ENCODE results near the gene KIAA1217. TPM values are rescaled to one million over a fixed set of nuclear protein-coding genes. Genes with fewer than 3 reads are reported as not detected.

KIAA1217 gene
- total and polyA plus RNA-seq, 2 donors from 2014 or later, result 10.4 to 63.8 TPM

- TF ChIP-seq, protein P1, sequence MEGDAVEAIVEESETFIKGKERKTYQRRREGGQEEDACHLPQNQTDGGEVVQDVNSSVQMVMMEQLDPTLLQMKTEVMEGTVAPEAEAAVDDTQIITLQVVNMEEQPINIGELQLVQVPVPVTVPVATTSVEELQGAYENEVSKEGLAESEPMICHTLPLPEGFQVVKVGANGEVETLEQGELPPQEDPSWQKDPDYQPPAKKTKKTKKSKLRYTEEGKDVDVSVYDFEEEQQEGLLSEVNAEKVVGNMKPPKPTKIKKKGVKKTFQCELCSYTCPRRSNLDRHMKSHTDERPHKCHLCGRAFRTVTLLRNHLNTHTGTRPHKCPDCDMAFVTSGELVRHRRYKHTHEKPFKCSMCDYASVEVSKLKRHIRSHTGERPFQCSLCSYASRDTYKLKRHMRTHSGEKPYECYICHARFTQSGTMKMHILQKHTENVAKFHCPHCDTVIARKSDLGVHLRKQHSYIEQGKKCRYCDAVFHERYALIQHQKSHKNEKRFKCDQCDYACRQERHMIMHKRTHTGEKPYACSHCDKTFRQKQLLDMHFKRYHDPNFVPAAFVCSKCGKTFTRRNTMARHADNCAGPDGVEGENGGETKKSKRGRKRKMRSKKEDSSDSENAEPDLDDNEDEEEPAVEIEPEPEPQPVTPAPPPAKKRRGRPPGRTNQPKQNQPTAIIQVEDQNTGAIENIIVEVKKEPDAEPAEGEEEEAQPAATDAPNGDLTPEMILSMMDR (IDR thresholded peaks at IDR 0.05; ENCODE audit: borderline replicate concordance, extremely low read depth, insufficient read depth), result no peak
- Histone ChIP-seq H3K9ac (ENCODE audit: low read length in 3 of 3) (peak overlapping the region in 2 of 3 donors; percentile 21 to 25), H3K4me1 (ENCODE audit: control insufficient read depth in 2 of 3, insufficient read depth in 2 of 3, low read depth in 1 of 3, low read length in 3 of 3) (peaks cover 3 to 19% (median 9%) of the 10 kb centered on the region in 3 donors), H3K9me3 (ENCODE audit: control insufficient read depth in 2 of 3, insufficient read depth in 1 of 3, low read length in 3 of 3) (no peaks in the 10 kb centered on the region), H3K27ac (ENCODE audit: low read depth in 2 of 2, low read length in 2 of 2) (peak overlapping the region in 1 of 2 donors; percentile 33), H3K27me3 (ENCODE audit: control insufficient read depth, insufficient read depth, low read length) (no peaks in the 10 kb centered on the region), H3K36me3 (ENCODE audit: control insufficient read depth in 2 of 3, insufficient read depth in 3 of 3, low read length in 3 of 3) (no peaks in the 10 kb centered on the region), H3K4me3 (ENCODE audit: low read length in 3 of 3) (peak overlapping the region; percentile 6 to 54 (median 38))
- no peak for DNase-seq
- intact Hi-C loops (cut with DNase I), result no loop called here
- FAIRE-seq, result no peak
Measured at GRCh38 chr10:24240041-24240751, 31.3 kb downstream of the KIAA1217 start.

- Histone ChIP-seq H3K4me3 (ENCODE audit: low read length in 3 of 3) (no peak overlapping the region), H3K9ac (ENCODE audit: low read length in 3 of 3) (no peak overlapping the region), H3K36me3 (ENCODE audit: control insufficient read depth in 2 of 3, insufficient read depth in 3 of 3, low read length in 3 of 3) (peaks cover 0 to 2% (median 0%) of the 10 kb centered on the region in 3 donors), H3K4me1 (ENCODE audit: control insufficient read depth in 2 of 3, insufficient read depth in 2 of 3, low read depth in 1 of 3, low read length in 3 of 3) (peaks cover 3 to 16% (median 9%) of the 10 kb centered on the region in 3 donors), H3K27ac (ENCODE audit: low read depth in 2 of 2, low read length in 2 of 2) (no peak overlapping the region), H3K27me3 (ENCODE audit: control insufficient read depth, insufficient read depth, low read length) (no peaks in the 10 kb centered on the region), H3K9me3 (ENCODE audit: control insufficient read depth in 2 of 3, insufficient read depth in 1 of 3, low read length in 3 of 3) (no peaks in the 10 kb centered on the region)
- intact Hi-C loops (cut with DNase I), result no loop called here
- no peak for FAIRE-seq
- no peak for DNase-seq
- TF ChIP-seq, protein P1 (IDR thresholded peaks at IDR 0.05; ENCODE audit: borderline replicate concordance, extremely low read depth, insufficient read depth), result no peak
Measured at GRCh38 chr10:24241536-24242040, 32.6 kb downstream of the KIAA1217 start.

- H3K4me1 ChIP-seq (ENCODE audit: control insufficient read depth in 2 of 3, insufficient read depth in 2 of 3, low read depth in 1 of 3, low read length in 3 of 3), result peaks cover 3 to 12% (median 5%) of the 10 kb centered on the region in 3 donors
- TF ChIP-seq, protein P1 (IDR thresholded peaks at IDR 0.05; ENCODE audit: borderline replicate concordance, extremely low read depth, insufficient read depth), result no peak
- FAIRE-seq (no peak), DNase-seq (no peak)
- H3K27ac ChIP-seq (ENCODE audit: low read depth in 2 of 2, low read length in 2 of 2), result no peak overlapping the region
- no peaks in the 10 kb centered on the region for H3K9me3 ChIP-seq (ENCODE audit: control insufficient read depth in 2 of 3, insufficient read depth in 1 of 3, low read length in 3 of 3)
- H3K27me3 ChIP-seq (ENCODE audit: control insufficient read depth, insufficient read depth, low read length), result no peaks in the 10 kb centered on the region
- peaks cover 0 to 2% (median 0%) of the 10 kb centered on the region in 3 donors for H3K36me3 ChIP-seq (ENCODE audit: control insufficient read depth in 2 of 3, insufficient read depth in 3 of 3, low read length in 3 of 3)
- intact Hi-C loops (cut with DNase I), result no loop called here
- no peak overlapping the region for H3K4me3 ChIP-seq (ENCODE audit: low read length in 3 of 3)
- H3K9ac ChIP-seq (ENCODE audit: low read length in 3 of 3), result no peak overlapping the region
Measured at GRCh38 chr10:24242562-24242961, 33.6 kb downstream of the KIAA1217 start.

All from kidney (tissue), 14 donors.